AG04450 (cell line): Measurements from ENCODE around the gene ZSWIM5. TPM values are rescaled to one million over a fixed set of nuclear protein-coding genes. Genes with fewer than 3 reads are reported as not detected.

Source experiments
- CTCF ChIA-PET: fragments of 300-600, 350-600 bp; formaldehyde crosslinking; extraction: SDS; loops from one replicate; lab custom pipeline; 2022; ENCODE audit warnings: antibody characterized with exemption, inconsistent platforms; lab: Charles Lee
- POLR2A ChIA-PET: fragments of 350-600 bp; formaldehyde crosslinking; extraction: SDS; loops from one replicate; lab custom pipeline; 2021; ENCODE audit warnings: antibody characterized with exemption, inconsistent platforms; lab: Yijun Ruan, JAX
- DNase-seq: peaks from one replicate; pipeline ENCODE4 v3.0.0-alpha.2; 2011; ENCODE audit warnings: low read depth, low spot score
- H3K27ac ChIP-seq: one replicate; pipeline ENCODE4 v1.5.1; 2012; ENCODE audit warnings: low read depth, low read length, control low read depth
- H3K27me3 ChIP-seq: one replicate; pipeline ENCODE4 v1.6.0; 2012; ENCODE audit warnings: low read length; ENCODE audit not compliant: control insufficient read depth, insufficient read depth
- H3K4me3 ChIP-seq: 2 replicates; pipeline ENCODE4 v1.5.1; 2011; ENCODE audit warnings: mild to moderate bottlenecking, low read depth, low read length, control low read depth
- H3K9me3 ChIP-seq: 2 replicates; pipeline ENCODE4 v1.5.1; 2012; ENCODE audit warnings: low read length; ENCODE audit not compliant: control insufficient read depth, insufficient read depth
- CTCF ChIP-seq: IDR thresholded peaks from 2 replicates; pipeline ENCODE4 v1.5.1; 2011; ENCODE audit warnings: low read depth, low read length, control low read depth, inconsistent platforms
- polyA plus RNA-seq: library from polyadenylated mRNA; depleted of rRNA; stranded (reverse); fragments of >200 nt; gene quantifications from 2 replicates; pipeline ENCODE4 v1.2.3, GENCODE V29; 2011

Gene ZSWIM5
- polyA plus RNA-seq, 1 experiment, result 0.06 TPM

GRCh38 chr1:45016090-45016697 is 190.2 kb downstream of the ZSWIM5 start:
- H3K9me3 ChIP-seq, result no peaks in the 10 kb centered on the region
- DNase-seq, result no peak
- no peak overlapping the region for H3K4me3 ChIP-seq
- H3K27ac ChIP-seq, result no peak overlapping the region
- H3K27me3 ChIP-seq, result no peaks in the 10 kb centered on the region
- POLR2A ChIA-PET, result interaction anchor here (0.7 kb wide), 1 partner anchor 225 kb away, joined by 3 read pairs; no protein-coding TSS in a partner anchor
- no peak for TF ChIP-seq CTCF
- CTCF ChIA-PET, result interaction anchor here (0.6 to 11.4 kb wide), 5 partner anchors 15 to 477 kb away, joined by 6 to 616 read pairs (median 37); partner anchors contain the start of genes MUTYH, TESK2 and TOE1

GRCh38 chr1:45015683-45016082 is 190.7 kb downstream of the ZSWIM5 start:
- ChIA-PET POLR2A (interaction anchor here (1.7 kb wide), 1 partner anchor 324 kb away, joined by 4 read pairs; the partner anchor contains the start of genes MUTYH and TOE1), CTCF (interaction anchor here (0.6 to 11.4 kb wide), 5 partner anchors 16 to 477 kb away, joined by 4 to 616 read pairs (median 37); partner anchors contain the start of genes MUTYH, RNU5D-1, TESK2 and TOE1)
- Histone ChIP-seq H3K27ac (no peak overlapping the region), H3K27me3 (no peaks in the 10 kb centered on the region), H3K9me3 (no peaks in the 10 kb centered on the region), H3K4me3 (no peak overlapping the region)
- TF ChIP-seq CTCF, result no peak
- no peak for DNase-seq

- Histone ChIP-seq H3K27me3 (no peaks in the 10 kb centered on the region), H3K9me3 (no peaks in the 10 kb centered on the region; the same call in 1 of the 2 replicates), H3K4me3 (peak overlapping the region; percentile 27), H3K27ac (no peak overlapping the region)
- ChIA-PET CTCF (interaction anchor here (0.5 to 11.4 kb wide), 51 partner anchors 9 to 555 kb away, joined by 3 to 616 read pairs (median 4); partner anchors contain the start of genes BEST4, CCDC163, EIF2B3 and HPDL), POLR2A (interaction anchor here (0.8 to 1.7 kb wide), 5 partner anchors 215 to 507 kb away, joined by 3 to 8 read pairs (median 4); partner anchors contain the start of genes MUTYH, PLK3, PRDX1 and TOE1)
- peak; percentile 89 for TF ChIP-seq CTCF
- peak; percentile 74 for DNase-seq
Observed at GRCh38 chr1:45014321-45015028, 191.9 kb downstream of the ZSWIM5 start.

GRCh38 chr1:45013551-45014209 is 192.7 kb downstream of the ZSWIM5 start:
- peak overlapping the region; percentile 79 for H3K4me3 ChIP-seq
- POLR2A ChIA-PET, result interaction anchor here (0.8 to 3.5 kb wide), 6 partner anchors 214 to 508 kb away, joined by 3 to 38 read pairs (median 4); partner anchors contain the start of genes MUTYH, PLK3, PRDX1 and TOE1

More at GRCh38 chr1:45013551-45014209, 192.7 kb downstream of the ZSWIM5 start:
- Histone ChIP-seq H3K9me3 (no peaks in the 10 kb centered on the region; the same call in 1 of the 2 replicates), H3K27ac (no peak overlapping the region), H3K27me3 (no peaks in the 10 kb centered on the region)
- CTCF ChIA-PET, result interaction anchor here (0.5 to 11.4 kb wide), 36 partner anchors 11 to 556 kb away, joined by 3 to 616 read pairs (median 6); partner anchors contain the start of genes CCDC163, EIF2B3, HPDL and MUTYH
- DNase-seq, result no peak
- TF ChIP-seq CTCF, result no peak
